GM18873 (cell line): ENCODE data around the gene TRMT112.

Source experiments
- ATAC-seq: cut with Tn5 transposase; IDR thresholded peaks from one replicate; pipeline ENCODE4 v1.9.1; 2021; ENCODE audit warnings: mild to moderate bottlenecking, moderate library complexity, moderate number of reproducible peaks; ENCODE audit not compliant: unreplicated experiment, low FRiP score

The TRMT112 gene

GRCh38 chr11:64283092-64283491, 34.3 kb downstream of the TRMT112 start:
- ATAC-seq: no peak

GRCh38 chr11:64281957-64282770, 35.2 kb downstream of the TRMT112 start:
- no peak for ATAC-seq

DNA sequence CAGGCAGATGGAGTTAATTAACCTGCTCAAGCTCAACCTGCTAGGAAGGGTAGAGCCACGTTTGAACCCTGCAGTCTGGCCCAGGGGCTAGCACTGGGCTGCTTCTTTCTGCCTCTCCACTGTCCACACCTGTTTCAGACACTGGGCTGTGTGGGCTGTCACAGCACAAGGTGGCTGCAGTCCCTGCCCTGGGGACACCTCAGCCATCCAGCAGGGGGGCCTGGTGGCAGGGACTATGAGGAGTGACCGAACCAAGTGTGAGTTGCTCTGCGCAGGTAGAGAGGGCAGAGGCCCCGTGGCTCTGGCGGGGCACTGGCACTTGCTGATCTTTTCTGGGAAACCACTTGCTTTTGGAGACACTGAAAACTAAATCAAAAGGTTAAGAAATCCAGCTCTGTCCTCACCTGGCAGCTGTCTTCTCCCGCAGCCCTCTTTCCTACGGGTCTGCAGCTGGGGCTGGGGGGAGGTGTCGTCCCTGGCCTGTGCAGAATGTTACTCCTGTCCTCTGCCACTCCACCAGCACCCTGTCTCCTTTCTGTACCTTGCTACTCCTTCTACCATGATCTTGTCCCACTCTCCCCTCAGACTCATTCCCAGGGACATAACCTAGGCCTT, 38.7 kb downstream of the TRMT112 start:
- ATAC-seq: no peak

- no peak for ATAC-seq
Observed at GRCh38 chr11:64276653-64277431, 40.5 kb downstream of the TRMT112 start.

DNA sequence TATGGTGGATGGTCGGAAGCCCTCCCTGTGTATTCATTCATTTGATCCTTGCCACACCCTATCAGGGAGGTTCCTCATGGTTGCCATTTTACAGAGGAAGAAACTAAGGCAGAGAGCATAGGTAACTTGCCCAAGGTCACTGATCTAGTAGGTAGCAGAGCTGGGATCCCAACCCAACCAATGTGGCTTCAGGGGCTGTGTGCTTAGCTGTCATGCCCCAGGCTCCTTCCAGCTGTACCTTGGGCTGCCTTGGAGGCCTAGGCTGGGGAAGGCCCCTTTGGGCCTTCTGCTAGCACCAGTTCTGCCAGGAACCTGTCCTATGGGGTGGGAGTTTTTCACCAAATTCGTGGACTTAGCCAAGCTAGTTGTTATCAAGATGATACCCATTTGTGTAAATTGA, 41.5 kb downstream of the TRMT112 start:
- no peak for ATAC-seq

DNA sequence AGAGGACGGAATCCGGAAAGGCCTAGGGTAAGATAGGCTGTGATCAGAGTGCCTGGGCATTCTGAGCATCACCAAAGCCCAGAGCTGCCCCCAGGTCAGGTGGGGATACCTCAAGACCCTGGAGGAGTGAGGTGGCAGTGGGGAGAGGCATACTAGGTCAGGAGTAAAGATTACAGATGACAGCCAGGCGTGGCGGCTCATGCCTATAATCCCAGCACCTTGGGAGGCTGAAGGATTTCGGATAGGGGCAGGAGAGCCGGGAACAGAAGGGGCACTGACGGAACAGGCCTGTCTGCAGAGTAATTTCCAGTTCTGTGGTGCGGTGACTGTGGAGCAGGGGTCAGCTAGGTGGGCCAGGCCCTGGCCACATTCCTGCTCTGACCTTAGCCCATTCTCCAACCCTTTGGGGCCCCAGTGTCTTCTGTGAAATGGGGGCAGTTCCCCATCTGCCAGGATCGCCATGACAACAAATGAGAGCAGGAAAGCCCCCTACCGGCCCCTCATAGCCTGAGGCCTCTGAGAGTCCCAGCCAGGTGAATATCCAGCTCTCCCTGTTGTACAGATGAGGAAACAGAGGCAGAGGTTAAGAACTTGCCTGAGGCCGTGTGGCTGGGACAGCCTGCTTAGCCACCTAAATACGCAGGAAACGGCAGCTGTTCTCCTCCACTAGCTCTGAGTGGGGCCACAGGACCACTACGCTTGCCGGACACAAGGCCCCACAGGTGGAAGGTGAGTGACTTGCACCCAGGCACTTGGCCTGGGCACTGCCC, 42.1 kb downstream of the TRMT112 start:
- ATAC-seq: no peak

- ATAC-seq: peak; percentile 71
Observed at GRCh38 chr11:64269540-64270220, 47.7 kb downstream of the TRMT112 start.

DNA sequence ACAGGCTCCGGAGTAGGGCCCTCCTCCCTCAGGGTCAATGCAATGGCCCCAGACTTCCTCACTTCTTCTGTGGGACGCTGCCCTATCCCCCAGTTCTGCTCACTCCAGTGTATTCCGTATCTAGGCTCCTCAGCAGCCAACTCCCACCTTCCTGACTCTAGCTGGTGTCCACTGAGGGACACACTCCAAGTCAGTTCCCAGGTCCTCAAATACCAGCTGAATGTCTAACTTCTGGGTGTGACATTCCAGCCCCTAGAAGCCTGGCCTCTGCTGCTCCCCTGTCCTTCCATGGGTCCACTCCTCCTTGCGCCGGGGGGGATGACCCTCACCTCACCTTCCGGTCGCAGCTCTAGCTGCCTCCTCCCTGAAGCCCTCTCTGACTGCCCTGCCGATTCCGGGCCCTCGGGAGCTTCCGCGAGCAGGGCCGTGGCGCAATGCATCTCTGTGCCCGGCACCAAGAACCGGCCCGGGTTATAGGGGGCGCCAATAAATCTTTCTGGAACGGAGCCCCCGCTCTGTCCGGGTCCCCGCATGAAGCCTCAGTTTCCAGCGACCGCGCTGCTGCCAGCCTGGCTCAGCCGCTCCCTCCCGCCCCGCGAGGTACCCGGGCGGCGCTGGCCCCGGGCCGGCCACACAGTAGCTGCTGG, 48.3 kb downstream of the TRMT112 start:
- ATAC-seq: peak; percentile 3

DNA sequence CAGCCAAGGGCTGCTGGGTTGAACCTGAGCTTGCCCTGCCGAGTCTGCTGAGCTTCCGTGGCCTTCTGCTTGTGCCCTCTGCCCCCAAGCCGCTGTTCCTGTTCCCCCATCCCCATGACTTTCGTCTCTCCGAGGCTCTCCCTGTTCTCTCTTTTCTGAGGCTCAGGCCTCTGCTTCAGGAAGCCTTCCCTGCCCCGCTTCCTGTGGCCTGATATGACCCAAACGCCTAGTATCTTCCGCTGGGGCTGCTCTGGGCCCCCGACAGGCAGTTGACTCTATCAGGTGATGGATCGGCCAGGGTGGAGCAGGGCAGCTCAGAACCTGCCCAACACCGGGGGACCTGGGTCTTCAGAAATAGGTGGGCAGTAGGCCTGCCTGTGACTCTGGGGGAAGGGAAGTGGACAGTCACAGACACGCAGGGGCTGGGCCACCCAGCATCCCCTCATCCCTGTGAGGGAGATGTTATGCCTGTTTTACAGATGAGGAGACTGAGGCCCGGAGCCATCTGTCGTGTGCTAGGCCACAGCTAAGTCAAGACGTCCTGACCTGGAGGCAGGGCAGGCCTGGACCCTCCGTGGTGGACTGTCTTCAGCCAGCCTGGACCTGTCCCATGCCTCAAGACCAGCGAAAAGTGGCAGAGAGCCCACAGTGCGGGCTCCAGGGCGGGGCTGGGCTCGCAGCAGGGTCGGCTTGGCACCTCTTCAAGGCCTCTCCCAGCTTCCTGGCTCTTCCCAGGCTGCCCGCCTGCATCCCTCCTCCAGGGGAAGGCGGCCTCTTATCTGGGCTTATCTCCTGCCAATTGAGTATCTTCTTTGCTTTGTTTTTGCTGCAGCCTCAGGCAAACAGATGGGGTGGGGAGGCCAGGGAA, 49.1 kb downstream of the TRMT112 start:
- ATAC-seq: no peak

GRCh38 chr11:64267207-64267945, 50.0 kb downstream of the TRMT112 start:
- no peak for ATAC-seq
